Sciatic nerve (tissue), 2 donors: Measurements from ENCODE around the gene NDUFAF8. TPM values are rescaled to one million over a fixed set of nuclear protein-coding genes. Genes with fewer than 3 reads are reported as not detected.
A peak's percentile ranks its signal among the peaks of the same experiment; 100 is the strongest.

Experiments
- ATAC-seq: fragments of 200-7000 bp; cut with Tn5 transposase; one replicate; pipeline ENCODE4 v1.9.1; 2020; ENCODE audit warnings: mild to moderate bottlenecking, moderate library complexity
- DNase-seq: peaks from one replicate; pipeline ENCODE4 v3.0.0-alpha.2; 2020; ENCODE audit warnings: low spot score
- intact Hi-C: fragments of 100-400 bp; cut with DNase I; formaldehyde crosslinking; loops from one replicate; pipeline ENCODE4 v1.14.2; 2022
- total RNA-seq: library from RNA; stranded (reverse); fragmentation: NEBNext Ultra II Directional; extraction: Animal tissue kit (Norgen Biotek cat#: 25700); gene quantifications from one replicate; pipeline ENCODE4 v1.2.1, GENCODE V29; 2021
- donor health status: DM: no; HTN: no; CAD: no.
- donor health status: DM: no; HTN: no; CAD: no.

Gene NDUFAF8
- total RNA-seq, 1 donor from 2014 or later, result 37.4 TPM

DNA sequence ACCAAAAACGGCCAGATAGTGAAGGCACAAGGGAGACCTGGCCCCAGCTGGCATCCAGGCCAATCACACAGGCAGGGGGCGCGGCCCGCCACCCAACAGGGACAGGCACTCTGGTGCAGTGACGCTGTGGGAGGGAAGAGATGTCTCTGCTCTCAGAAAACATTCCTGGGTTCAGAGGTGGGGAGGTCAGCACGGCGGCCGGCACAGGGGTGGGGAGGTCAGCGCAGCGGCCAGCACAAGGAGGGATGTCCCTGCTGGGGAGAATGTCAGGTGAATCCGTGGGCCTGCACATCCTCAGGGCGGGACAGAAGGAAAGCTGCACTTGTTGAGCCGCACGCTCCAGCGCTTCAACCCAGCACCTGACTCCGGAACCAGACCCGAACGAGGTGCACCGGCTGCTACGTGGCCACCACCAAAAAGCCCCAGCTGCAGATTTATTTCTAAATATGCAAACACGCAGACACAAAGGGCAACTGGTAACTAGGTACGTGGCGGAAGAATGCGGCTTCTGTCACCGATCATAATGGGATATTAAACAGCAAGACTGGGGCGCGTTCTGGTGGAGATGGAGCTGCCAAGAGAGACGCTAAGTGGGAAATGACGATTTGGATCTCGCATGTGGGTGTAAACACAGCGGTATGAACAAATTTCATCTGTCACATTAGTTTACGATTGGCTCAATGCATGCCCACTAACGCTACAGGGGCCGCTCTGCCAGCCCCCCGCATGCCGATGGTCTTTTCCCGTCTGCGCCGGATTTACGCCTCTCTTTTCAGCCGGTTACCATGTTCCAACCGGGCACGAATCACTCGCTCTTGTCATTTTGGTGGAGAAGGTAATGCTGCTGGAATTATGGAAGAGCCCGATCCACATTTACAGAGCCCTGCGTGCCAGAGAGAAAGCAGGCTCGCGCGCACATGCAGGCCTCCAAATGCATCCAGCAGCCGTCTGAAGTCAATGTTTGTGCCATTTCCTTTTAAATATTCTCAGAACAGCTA is 40.5 kb downstream of the NDUFAF8 start:
- DNase-seq (no peak), ATAC-seq (no peak)
- intact Hi-C loops, result no loop called here

DNA sequence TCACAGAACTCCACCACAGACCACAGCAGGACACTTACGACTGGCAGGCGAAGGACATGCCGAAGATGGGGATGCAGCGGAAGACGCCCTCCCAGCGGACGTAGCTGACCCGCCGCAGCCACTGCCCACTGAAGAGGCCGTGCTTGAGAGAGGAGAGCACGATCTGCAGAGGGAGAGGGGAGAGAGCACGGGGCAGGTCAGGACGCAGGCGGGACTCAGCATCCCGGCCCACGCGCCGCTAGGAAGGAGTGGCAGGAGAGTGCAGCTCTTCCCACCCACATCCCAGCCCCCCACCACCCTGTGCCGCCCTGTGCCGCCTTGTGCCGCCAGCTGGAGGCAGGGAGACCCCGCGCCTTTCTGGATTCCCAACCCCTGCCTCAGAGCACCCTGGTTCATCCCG is 41.5 kb downstream of the NDUFAF8 start:
- intact Hi-C loops, result no loop called here
- no peak for DNase-seq
- ATAC-seq, result no peak

DNA sequence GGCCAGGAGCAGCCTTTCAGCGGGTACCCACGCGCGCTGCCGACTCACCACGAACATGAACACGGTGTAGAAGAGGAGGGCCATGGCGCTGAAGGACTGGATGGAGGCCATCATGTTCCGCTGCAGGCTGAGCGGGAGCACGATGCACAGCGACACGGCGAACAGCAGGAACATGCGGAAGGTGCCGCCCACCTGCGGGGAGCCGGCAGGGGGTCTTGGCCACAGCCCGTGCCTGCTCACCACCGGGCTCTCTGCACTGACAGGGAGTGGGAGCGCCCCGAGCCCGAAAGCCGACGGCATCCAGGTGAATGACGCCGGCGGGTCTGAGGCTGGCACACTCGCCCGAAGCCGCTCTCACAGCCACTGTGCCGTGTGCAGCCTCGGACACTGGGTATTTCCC is 43.0 kb downstream of the NDUFAF8 start:
- DNase-seq (no peak), ATAC-seq (no peak)
- intact Hi-C loops, result no loop called here

DNA sequence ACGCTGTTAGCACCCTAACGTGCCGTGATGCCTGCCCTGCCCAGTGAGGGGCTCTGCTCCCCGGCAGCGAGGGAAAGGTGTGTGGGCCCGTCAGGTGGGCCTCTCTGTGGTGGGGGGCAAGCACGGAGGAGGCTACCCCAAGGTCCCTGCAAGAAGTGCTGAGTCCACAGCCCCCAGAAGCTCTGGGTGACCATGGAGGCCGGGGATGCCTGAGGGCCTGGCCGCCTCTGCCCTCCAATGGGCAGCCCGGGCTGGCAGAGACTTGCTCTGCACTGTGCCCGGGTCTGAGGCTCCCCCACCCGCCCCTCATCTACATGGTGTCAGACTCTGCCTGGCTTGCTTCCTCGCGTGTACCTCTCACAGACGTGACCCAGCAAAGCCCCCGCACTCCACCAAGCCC is 43.8 kb downstream of the NDUFAF8 start:
- ATAC-seq, result no peak
- intact Hi-C loops, result no loop called here
- DNase-seq, result no peak

DNA sequence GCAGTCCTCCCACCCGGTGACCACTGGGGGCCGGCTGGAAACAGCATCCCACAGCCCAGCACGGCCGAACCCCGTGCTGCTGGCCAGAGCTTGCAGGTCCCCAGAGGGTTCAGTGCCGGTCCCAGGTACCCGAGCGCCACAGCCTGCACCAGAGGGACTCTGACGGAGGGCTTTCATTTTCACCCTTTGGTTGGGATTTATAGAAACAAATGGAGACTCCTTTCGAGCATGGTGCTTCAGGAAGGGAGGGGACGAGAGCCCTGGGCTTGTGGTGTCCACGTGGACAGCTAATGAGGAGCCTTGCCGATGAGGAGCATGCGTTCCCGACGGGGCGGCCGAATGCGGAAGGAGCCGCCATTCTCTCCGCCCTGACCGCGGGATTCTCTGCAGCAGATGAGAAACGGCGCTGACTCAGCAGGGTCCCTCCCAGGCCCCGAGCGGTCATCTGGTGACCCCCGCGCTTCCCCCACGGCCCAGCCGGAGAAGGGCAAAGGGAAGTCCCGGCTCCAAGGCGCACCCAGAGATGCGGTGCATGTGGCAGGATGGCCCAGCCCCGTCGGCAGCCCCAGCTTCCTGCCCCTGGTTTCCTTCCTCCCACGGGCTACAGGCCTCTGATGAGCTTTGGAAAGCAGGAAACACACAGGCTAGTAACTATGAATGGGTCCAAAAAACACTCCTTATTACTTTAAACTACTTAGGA is 46.2 kb downstream of the NDUFAF8 start:
- peak; percentile 86 for ATAC-seq
- DNase-seq, result peak; percentile 85
- intact Hi-C loops, result no loop called here

DNA sequence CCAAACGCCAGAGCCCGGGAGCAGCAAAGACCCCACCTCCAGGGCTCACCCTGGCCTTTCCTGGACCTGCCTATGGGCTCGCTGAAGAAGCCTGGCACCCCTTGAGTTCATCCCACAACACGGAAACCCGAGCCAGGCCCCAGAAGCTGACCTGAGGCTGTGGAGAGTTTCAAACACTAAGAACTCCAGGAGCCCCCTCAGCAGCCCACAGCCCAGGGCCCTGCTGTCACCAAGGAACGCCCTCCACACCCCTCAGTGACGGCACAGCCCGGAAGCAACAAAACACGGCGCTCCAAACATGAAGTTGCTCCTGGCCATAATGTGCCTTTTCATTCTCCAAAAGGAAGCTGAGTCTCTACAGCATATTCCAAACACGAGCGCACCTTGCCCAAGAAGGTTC is 46.8 kb downstream of the NDUFAF8 start:
- intact Hi-C loops, result no loop called here
- ATAC-seq, result peak; percentile 13
- DNase-seq, result no peak

DNA sequence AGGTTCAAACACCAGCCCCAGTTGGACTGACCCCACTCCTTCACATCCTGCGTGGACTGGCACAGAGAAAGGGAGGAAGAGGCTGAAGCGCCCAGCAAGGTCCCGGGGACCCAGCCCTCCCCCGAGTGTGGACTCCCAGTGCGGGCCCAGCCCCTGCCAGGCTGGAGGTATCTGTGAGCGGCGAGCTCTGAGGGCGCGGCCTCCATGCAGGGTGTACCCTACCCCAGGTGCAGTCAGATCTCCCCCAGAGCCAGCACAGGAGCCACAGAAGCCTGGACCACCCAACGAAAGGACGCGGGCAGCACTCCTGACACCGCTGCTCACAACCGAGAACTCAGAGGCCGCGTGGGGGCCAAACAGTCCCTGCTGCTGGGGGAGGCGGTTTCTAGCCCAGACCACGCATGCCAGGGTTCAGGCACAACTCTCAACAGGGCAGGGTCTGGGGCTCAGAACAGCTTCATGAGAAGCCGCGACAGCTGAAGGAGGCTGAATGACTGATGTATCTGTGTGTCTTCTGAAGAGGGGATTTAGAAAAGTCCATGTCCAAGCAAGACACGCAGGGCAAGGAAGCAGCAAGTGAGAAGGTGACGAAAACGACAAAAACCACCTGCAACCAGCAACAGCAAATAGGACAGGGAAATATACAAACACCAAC is 47.5 kb downstream of the NDUFAF8 start:
- intact Hi-C loops, result no loop called here
- DNase-seq (no peak), ATAC-seq (no peak)

DNA sequence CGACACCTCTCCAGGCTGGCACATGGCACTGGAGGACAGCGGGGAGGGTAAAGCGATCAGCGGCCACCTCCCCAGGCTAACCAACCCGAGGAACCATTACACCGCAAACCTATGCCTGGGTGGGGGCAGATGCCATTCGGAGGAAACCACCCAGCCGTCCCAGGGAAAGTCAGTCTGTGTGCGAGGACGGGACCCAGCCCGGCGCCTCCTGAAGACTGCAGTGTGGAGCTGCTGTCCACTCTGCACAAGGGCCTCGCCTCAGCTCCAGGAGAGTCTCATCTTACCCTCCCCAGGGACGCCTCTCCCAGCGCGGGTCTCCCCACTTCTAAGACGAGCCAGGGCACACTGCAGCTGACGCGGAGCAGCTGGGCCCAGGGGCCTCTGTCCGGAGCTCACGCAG is 48.0 kb downstream of the NDUFAF8 start:
- DNase-seq (no peak), ATAC-seq (no peak)
- intact Hi-C loops, result no loop called here

DNA sequence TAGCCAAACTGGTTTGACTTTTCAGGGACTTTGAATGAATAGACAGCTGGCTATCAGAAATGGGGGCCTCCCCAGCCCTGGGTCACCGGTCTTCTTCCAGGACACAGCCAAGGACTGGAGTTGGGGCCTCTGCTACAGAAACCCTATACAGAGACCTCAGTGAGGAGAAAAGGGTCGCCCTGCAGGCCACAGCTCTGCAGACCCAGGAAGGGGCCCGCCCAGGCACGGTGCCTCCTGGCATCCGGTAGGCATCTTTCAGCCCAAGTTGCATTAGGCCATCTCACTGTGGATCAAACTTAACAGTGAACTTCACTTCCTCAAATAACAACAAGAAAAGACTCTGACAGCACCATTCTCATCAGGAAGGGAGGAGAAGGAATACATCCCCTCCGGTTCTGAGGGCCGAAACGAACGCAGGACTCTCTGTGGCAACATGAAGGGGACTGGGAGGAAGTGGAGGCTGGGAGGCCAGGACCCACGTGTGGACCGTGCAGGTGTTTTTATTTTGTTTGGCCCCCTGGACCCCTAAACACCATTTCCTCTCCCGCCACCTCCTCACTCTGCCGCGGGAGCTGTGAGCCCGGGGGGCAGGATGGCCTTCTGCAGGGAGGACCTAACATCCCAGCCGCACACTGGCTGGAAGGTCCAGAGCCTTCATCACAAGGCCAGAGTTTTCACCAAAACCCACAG is 48.8 kb downstream of the NDUFAF8 start:
- ATAC-seq (no peak), DNase-seq (no peak)
- intact Hi-C loops, result no loop called here

DNA sequence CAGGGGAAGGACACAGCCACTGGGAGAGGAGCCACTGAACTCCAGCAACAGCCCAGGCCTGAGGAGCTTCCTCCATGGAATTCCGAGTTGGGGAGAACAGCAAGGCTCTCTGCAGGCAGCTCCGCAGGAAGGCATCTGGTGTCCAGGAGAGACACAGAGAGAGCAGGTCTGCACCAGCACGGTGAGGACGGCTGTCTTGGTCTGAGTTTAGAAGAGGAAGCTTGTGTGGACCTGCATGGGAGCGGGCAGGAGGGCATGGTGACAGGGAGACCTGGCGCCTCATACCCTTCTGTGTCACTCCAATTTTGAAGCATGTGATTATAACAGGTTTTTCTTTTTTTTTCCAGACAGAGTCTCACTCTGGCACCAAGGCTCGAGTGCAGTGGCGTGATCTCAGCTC is 49.6 kb downstream of the NDUFAF8 start:
- DNase-seq, result no peak
- intact Hi-C loops, result no loop called here
- ATAC-seq, result no peak

DNA sequence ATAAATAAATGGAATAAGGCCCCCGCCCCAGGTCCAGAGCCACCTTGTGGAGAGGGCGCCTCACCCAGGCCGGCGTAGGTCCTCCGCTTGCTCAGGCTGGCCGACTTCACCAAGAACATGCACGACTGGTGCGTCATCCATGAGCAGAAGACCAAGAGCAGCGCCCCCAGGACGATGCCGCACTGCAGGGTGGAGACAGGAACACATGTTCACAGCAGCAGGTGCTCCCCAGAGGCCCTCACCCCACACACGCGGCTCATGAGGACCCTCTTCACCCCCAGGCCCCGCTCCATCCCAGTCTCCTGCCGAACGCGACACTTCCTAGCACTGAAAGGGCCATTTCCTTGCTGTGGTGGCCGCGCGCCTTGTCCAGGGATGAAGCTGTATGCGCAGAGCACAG is 50.5 kb downstream of the NDUFAF8 start:
- DNase-seq, result no peak
- no peak for ATAC-seq
- intact Hi-C loops, result loop anchor here (5.0 kb wide), 1 partner anchor 193 kb away; no protein-coding TSS in a partner anchor

DNA sequence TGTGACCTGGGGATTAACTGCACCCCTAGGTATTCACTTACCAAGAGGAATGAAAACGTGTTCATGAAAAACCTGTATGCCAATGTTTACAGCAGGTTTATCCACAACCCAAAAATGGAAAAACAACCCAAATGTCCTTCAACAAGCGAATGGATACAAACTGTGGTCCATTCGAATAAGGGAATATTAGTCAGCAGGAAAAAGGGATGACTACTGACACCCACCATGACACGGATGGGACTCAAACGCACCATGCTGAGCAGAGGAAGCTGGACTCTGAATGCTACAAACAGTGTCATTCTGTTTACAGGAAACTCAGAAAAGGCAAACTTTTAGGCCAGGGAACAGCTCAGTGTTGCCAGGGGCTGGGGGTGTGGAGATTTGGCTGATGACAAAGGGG is 51.1 kb downstream of the NDUFAF8 start:
- no peak for DNase-seq
- intact Hi-C loops, result loop anchor here (5.0 kb wide), 1 partner anchor 192 kb away; no protein-coding TSS in a partner anchor
- ATAC-seq, result no peak

Other genes starting within 250 kb of the NDUFAF8 start
- 26.8 TPM for gene CHMP6, start 247.5 kb upstream of the NDUFAF8 start, total RNA-seq
- gene BAIAP2, start 204.2 kb upstream of the NDUFAF8 start, total RNA-seq, result 50.9 TPM
- gene PVALEF, start 73.8 kb upstream of the NDUFAF8 start, total RNA-seq, result not detected
- gene AATK, start 73.1 kb upstream of the NDUFAF8 start, total RNA-seq, result 440 TPM
- 10.1 TPM for gene CEP131, start 16.4 kb upstream of the NDUFAF8 start, total RNA-seq
- gene TEPSIN, start 263 bp upstream of the NDUFAF8 start, total RNA-seq, result 38.1 TPM
- 61.6 TPM for gene SLC38A10, start 56.0 kb downstream of the NDUFAF8 start, total RNA-seq
- gene BAHCC1, start 156.1 kb downstream of the NDUFAF8 start, total RNA-seq, result 47.8 TPM